Measurements from ENCODE around the gene HAUS7. TPM values are rescaled to one million over a fixed set of nuclear protein-coding genes. Genes with fewer than 3 reads are reported as not detected.

HAUS7 gene
- total RNA-seq, 1 experiment from 2014 or later, result 46.5 TPM

DNA sequence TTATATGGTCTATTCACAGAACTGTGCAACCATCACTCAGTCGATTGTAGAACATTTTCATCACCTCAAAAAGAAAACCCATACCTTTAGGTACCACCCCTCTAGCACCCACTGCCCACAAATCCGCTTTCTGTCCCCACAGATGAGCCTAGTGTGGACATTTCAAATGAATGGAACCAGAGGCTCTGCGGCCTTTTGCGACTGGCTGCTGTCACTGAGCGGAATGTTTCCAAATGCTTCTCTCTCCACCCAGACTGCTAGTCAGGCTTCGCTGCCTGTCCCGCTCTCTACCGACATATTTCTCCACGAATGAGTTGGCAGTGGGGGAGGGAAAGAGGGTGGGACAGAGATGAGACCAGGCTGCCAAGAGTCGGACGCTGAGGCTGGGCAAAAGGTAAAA lies 22.7 kb upstream of the HAUS7 start (continued):
- TF ChIP-seq, protein P1, sequence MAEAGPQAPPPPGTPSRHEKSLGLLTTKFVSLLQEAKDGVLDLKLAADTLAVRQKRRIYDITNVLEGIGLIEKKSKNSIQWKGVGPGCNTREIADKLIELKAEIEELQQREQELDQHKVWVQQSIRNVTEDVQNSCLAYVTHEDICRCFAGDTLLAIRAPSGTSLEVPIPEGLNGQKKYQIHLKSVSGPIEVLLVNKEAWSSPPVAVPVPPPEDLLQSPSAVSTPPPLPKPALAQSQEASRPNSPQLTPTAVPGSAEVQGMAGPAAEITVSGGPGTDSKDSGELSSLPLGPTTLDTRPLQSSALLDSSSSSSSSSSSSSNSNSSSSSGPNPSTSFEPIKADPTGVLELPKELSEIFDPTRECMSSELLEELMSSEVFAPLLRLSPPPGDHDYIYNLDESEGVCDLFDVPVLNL (CRISPR knock-in tag; IDR thresholded peaks at IDR 0.05; ENCODE audit: borderline replicate concordance, low read depth), result no peak
- TF ChIP-seq SMAD4 (CRISPR knock-in tag; IDR thresholded peaks at IDR 0.05) (no peak), NR3C1 (CRISPR knock-in tag; conservative IDR thresholded peaks at IDR 0.05; ENCODE audit: low read depth) (no peak), RELA (CRISPR knock-in tag; IDR thresholded peaks at IDR 0.05; ENCODE audit: borderline replicate concordance) (no peak), JAZF1 (CRISPR knock-in tag; IDR thresholded peaks at IDR 0.05) (no peak), SP1 (CRISPR knock-in tag; conservative IDR thresholded peaks at IDR 0.05) (no peak), ZNF219 (CRISPR knock-in tag; IDR thresholded peaks at IDR 0.05; ENCODE audit: borderline replicate concordance) (no peak), OVOL2 (CRISPR knock-in tag; IDR thresholded peaks at IDR 0.05; ENCODE audit: borderline replicate concordance) (no peak), SOX15 (CRISPR knock-in tag; IDR thresholded peaks at IDR 0.05) (no peak), CREM (CRISPR knock-in tag; IDR thresholded peaks at IDR 0.05) (no peak), JUN (CRISPR knock-in tag; IDR thresholded peaks at IDR 0.05) (no peak), SMAD3 (CRISPR knock-in tag; IDR thresholded peaks at IDR 0.05; ENCODE audit: borderline replicate concordance) (no peak)

DNA sequence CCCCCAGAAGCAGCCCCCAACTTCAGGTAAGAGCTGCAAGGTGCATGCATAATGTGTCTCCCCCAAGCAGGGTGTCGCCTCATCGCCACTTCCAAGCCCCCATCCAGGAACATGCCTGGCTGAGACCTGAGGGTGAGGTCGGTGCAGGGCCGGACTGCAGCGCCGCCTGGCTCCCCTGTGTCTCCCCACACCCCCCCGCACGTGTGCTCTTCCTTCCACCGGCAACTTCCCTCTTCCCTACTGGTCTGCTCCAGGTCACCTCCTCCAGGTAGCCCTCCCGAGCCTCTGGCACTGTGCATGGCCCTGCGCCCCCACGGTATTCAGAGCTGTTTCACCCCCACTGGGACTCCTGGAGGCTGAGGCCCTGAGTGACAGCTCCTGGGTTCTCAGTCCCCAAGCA lies 22.2 kb upstream of the HAUS7 start:
- no peaks in the 10 kb centered on the region for H3K9me3 Mint-ChIP-seq
- CTCF ChIA-PET, result interaction anchor here (1.0 to 3.0 kb wide), 6 partner anchors 15 to 152 kb away, joined by 3 to 26 read pairs (median 4); partner anchors contain the start of gene HAUS7
- peaks cover 8% of the 10 kb centered on the region; the same call in 1 of the 2 replicates for H3K4me1 Mint-ChIP-seq
- no peaks in the 10 kb centered on the region for H3K27me3 Mint-ChIP-seq (ENCODE audit: low read depth)
- H3K36me3 Mint-ChIP-seq, result no peaks in the 10 kb centered on the region
- no peak overlapping the region for H3K4me3 Mint-ChIP-seq
- DNase-seq (ENCODE audit: low spot score) (no peak), ATAC-seq (no peak)
- no peak overlapping the region for H3K27ac Mint-ChIP-seq
- TF ChIP-seq JUN (CRISPR knock-in tag; IDR thresholded peaks at IDR 0.05), result no peak
- no peak for TF ChIP-seq EMX1 (CRISPR knock-in tag; IDR thresholded peaks at IDR 0.05)
- TF ChIP-seq NFATC4 (CRISPR knock-in tag; IDR thresholded peaks at IDR 0.05), result no peak
- TF ChIP-seq GTF2I (CRISPR knock-in tag; conservative IDR thresholded peaks at IDR 0.05), result no peak
- TF ChIP-seq, protein P2, sequence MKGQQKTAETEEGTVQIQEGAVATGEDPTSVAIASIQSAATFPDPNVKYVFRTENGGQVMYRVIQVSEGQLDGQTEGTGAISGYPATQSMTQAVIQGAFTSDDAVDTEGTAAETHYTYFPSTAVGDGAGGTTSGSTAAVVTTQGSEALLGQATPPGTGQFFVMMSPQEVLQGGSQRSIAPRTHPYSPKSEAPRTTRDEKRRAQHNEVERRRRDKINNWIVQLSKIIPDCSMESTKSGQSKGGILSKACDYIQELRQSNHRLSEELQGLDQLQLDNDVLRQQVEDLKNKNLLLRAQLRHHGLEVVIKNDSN (CRISPR knock-in tag; IDR thresholded peaks at IDR 0.05), result no peak
- no peak for TF ChIP-seq PRRX2 (CRISPR knock-in tag; IDR thresholded peaks at IDR 0.05)
- no peak for TF ChIP-seq JAZF1 (CRISPR knock-in tag; IDR thresholded peaks at IDR 0.05)
- TF ChIP-seq RORB (CRISPR knock-in tag; IDR thresholded peaks at IDR 0.05), result no peak
- TF ChIP-seq MYBL2 (CRISPR knock-in tag; IDR thresholded peaks at IDR 0.05), result no peak
- TF ChIP-seq, protein P3, sequence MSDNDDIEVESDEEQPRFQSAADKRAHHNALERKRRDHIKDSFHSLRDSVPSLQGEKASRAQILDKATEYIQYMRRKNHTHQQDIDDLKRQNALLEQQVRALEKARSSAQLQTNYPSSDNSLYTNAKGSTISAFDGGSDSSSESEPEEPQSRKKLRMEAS (CRISPR knock-in tag; IDR thresholded peaks at IDR 0.05), result no peak
- TF ChIP-seq, protein P4, sequence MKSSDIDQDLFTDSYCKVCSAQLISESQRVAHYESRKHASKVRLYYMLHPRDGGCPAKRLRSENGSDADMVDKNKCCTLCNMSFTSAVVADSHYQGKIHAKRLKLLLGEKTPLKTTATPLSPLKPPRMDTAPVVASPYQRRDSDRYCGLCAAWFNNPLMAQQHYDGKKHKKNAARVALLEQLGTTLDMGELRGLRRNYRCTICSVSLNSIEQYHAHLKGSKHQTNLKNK (CRISPR knock-in tag; IDR thresholded peaks at IDR 0.05), result no peak
- TF ChIP-seq ATF1 (CRISPR knock-in tag; IDR thresholded peaks at IDR 0.05), result no peak
- no peak for TF ChIP-seq ZNF263 (CRISPR knock-in tag; IDR thresholded peaks at IDR 0.05; ENCODE audit: low read depth)
- POLR2A ChIA-PET, result no interaction called here

DNA sequence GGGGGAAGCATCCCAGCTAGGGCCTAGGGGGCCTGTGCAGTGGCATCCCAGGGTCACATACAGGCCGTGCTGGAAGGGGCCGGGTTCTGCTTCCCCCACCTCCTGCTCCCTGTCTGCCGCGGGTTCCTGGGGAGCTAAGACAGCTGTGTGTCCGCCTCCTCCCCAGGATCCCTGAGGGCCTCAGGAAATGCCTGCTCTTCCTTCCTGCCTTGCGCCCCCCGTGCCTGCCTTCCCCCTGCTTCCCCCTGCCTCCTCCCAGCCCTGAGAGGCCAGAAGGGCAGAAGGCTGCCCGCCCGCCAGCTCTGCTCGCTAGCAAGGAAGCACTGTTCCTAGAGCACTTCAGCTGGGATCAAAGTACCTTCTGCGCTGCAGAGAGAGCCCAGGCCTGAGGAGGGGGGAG lies 21.5 kb upstream of the HAUS7 start:
- ChIA-PET POLR2A (no interaction called here), CTCF (interaction anchor here (1.1 to 3.0 kb wide), 6 partner anchors 16 to 153 kb away, joined by 3 to 26 read pairs (median 6); partner anchors contain the start of gene HAUS7)
- Mint-ChIP-seq H3K27ac (no peak overlapping the region), H3K9me3 (no peaks in the 10 kb centered on the region), H3K27me3 (ENCODE audit: low read depth) (no peaks in the 10 kb centered on the region), H3K4me1 (peaks cover 8% of the 10 kb centered on the region; the same call in 1 of the 2 replicates), H3K36me3 (no peaks in the 10 kb centered on the region), H3K4me3 (no peak overlapping the region)
- ATAC-seq, result no peak; the same call in 1 of the 2 replicates
- DNase-seq (ENCODE audit: low spot score), result no peak
- TF ChIP-seq, protein P1 (CRISPR knock-in tag; IDR thresholded peaks at IDR 0.05; ENCODE audit: borderline replicate concordance, low read depth), result no peak
- TF ChIP-seq GTF2I (CRISPR knock-in tag; conservative IDR thresholded peaks at IDR 0.05), result no peak
- TF ChIP-seq, protein P5, sequence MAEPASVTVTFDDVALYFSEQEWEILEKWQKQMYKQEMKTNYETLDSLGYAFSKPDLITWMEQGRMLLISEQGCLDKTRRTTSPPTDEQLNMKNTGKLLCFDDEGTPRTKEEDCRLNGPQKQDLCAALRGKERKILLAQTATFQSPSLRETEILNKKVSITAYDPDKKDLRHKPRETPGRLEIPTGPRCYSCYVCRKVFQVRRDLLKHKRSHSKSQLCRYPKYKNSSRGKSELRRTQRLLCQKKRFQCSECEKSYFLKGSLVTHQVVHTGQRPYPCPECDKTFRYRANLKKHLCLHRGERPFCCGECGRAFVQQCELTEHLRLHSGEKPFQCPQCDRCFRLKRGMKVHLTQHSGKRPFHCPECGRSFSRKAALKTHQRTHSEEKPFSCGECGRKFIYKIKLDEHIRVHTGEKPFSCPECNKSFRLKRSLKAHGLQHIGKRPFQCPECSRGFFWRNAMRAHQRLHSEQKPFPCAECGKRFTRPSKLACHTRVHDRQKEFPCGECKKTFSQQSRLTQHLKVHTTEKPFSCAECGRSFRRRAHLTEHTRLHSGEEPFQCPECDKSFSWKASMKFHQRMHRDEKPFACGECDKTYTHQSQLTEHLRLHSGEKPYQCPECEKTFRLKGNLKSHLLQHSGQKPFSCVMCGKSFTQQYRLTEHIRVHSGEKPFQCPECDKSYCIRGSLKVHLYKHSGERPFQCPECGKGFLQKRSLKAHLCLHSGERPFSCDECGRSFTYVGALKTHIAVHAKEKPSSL (CRISPR knock-in tag; conservative IDR thresholded peaks at IDR 0.05), result no peak
- TF ChIP-seq NR2C2 (CRISPR knock-in tag; IDR thresholded peaks at IDR 0.05), result no peak
- TF ChIP-seq, protein P2 (CRISPR knock-in tag; IDR thresholded peaks at IDR 0.05), result no peak
- TF ChIP-seq ESRRA (CRISPR knock-in tag; IDR thresholded peaks at IDR 0.05; ENCODE audit: borderline replicate concordance), result no peak
- no peak for TF ChIP-seq ATF1 (CRISPR knock-in tag; IDR thresholded peaks at IDR 0.05)
- TF ChIP-seq PRRX2 (CRISPR knock-in tag; IDR thresholded peaks at IDR 0.05), result no peak
- TF ChIP-seq ZNF263 (CRISPR knock-in tag; IDR thresholded peaks at IDR 0.05; ENCODE audit: low read depth), result no peak
- TF ChIP-seq, protein P6, sequence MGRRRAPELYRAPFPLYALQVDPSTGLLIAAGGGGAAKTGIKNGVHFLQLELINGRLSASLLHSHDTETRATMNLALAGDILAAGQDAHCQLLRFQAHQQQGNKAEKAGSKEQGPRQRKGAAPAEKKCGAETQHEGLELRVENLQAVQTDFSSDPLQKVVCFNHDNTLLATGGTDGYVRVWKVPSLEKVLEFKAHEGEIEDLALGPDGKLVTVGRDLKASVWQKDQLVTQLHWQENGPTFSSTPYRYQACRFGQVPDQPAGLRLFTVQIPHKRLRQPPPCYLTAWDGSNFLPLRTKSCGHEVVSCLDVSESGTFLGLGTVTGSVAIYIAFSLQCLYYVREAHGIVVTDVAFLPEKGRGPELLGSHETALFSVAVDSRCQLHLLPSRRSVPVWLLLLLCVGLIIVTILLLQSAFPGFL (CRISPR knock-in tag; IDR thresholded peaks at IDR 0.05; ENCODE audit: borderline replicate concordance), result no peak

All from WTC11 (cell line).